K562 (cell line): Measurements from ENCODE around the gene GDPD2. TPM values are rescaled to one million over a fixed set of nuclear protein-coding genes. Genes with fewer than 3 reads are reported as not detected.

Experiments
- DNMT1 ChIP-seq: fragments of 450-650 bp; IDR thresholded peaks from 2 replicates; pipeline ENCODE4 v1.6.1; 2016; ENCODE audit warnings: antibody characterized with exemption, mild to moderate bottlenecking
- IRF1 ChIP-seq: sonication (generic); formaldehyde crosslinking; IDR thresholded peaks from 2 replicates; pipeline ENCODE4 v1.8.0; 2022; ENCODE audit warnings: missing genetic modification reagents, mild to moderate bottlenecking, borderline replicate concordance
- KHSRP ChIP-seq: fragments of 450-650 bp; IDR thresholded peaks from 2 replicates; pipeline ENCODE4 v1.6.1; 2017
- NR3C1 ChIP-seq: sonication (generic); formaldehyde crosslinking; IDR thresholded peaks from 2 replicates; pipeline ENCODE4 v1.8.1; 2022; ENCODE audit warnings: missing genetic modification reagents
- REST ChIP-seq, 2 experiments: fragments of 450-650 bp; formaldehyde crosslinking in 1 of 2; IDR thresholded peaks; 2 replicates each; pipeline versions ENCODE4 v1.4.0 to v1.6.1; 2014 to 2020; ENCODE audit warnings: mild to moderate bottlenecking in 2 of 2, borderline replicate concordance in 1 of 2, low read depth in 1 of 2
- SIN3A ChIP-seq, 2 experiments: fragments of 150-350 bp in 1 of 2; IDR thresholded peaks; 2 replicates each; pipeline ENCODE4 v1.6.1; 2011 to 2016; ENCODE audit warnings: borderline replicate concordance in 2 of 2, low read depth in 2 of 2, low read length in 2 of 2, mild to moderate bottlenecking in 2 of 2, moderate library complexity in 2 of 2; ENCODE audit not compliant: control insufficient read depth in 1 of 2
- THRB ChIP-seq: fragments of 450-650 bp; formaldehyde crosslinking; conservative IDR thresholded peaks from 2 replicates; pipeline ENCODE4 v1.4.0; 2022; ENCODE audit warnings: mild to moderate bottlenecking, missing genetic modification characterization
- TRIM28 ChIP-seq: fragments of 450-650 bp; IDR thresholded peaks from 2 replicates; pipeline ENCODE4 v1.6.1; 2017
- ZNF384 ChIP-seq: IDR thresholded peaks from 2 replicates; pipeline ENCODE4 v1.6.1; 2012; ENCODE audit warnings: low read depth, low read length, improper control_type of control experiment
- ZNF609 ChIP-seq: sonication (generic); formaldehyde crosslinking; IDR thresholded peaks from 2 replicates; pipeline ENCODE4 v1.8.1; 2023; ENCODE audit warnings: missing genetic modification reagents, mild to moderate bottlenecking, borderline replicate concordance
- polyA plus RNA-seq, 8 experiments: library from polyadenylated mRNA; depleted of rRNA in 4 of 8; stranded (reverse) in 5 of 8; unstranded in 3 of 8; fragments of >200 nt; fragmentation: Nextera tagmentation in 2 of 8; fragmentation: Illumina TruSeq in 1 of 8; extraction: Ambion mirVana in 2 of 8; extraction: Trizol in 1 of 8; gene quantifications; 2 replicates each; pipeline versions ENCODE4 v1.2.1 to v1.2.3, GENCODE V29; 2011 to 2014; ENCODE audit warnings: inconsistent platforms in 1 of 8, missing spikeins in 1 of 8
- total RNA-seq, 7 experiments: library from RNA; depleted of rRNA in 6 of 7; stranded (reverse); fragments of >200 nt in 6 of 7; fragmentation: Illumina TruSeq in 2 of 7; extraction: Trizol in 2 of 7; gene quantifications; 2 replicates each; pipeline versions ENCODE4 v1.2.1 to v1.2.3, GENCODE V29; 2011 to 2021; ENCODE audit warnings: low replicate concordance in 1 of 7

GDPD2 gene
- total and polyA plus RNA-seq, 9 of the 15 experiments (the other 6 are each of a cell fraction or from before 2014, with no cell fraction given), result not detected

GRCh38 chrX:70454441-70455365 lies 31.6 kb downstream of the GDPD2 start (continued):
- TF ChIP-seq REST (IDR thresholded peaks at IDR 0.05; ENCODE audit: borderline replicate concordance), result peak; percentile 50; the same call in 1 of the 2 replicates
- no peak for TF ChIP-seq REST (CRISPR knock-in tag; IDR thresholded peaks at IDR 0.05; ENCODE audit: low read depth)
- TF ChIP-seq IRF1 (CRISPR knock-in tag), result no peak
- TF ChIP-seq THRB (CRISPR knock-in tag), result no peak
- no peak for TF ChIP-seq ZNF384
- no peak for TF ChIP-seq NR3C1 (CRISPR knock-in tag)
- TF ChIP-seq ZNF609, result no peak
- TF ChIP-seq TRIM28, result no peak
- TF ChIP-seq SIN3A (IDR thresholded peaks at IDR 0.05; ENCODE audit: borderline replicate concordance in 2 of 2, control insufficient read depth in 1 of 2, low read depth in 2 of 2, low read length in 2 of 2), result no peak
- no peak for TF ChIP-seq KHSRP
- TF ChIP-seq DNMT1, result no peak
